Measurements from ENCODE around the gene TMEM106C.

GRCh38 chr12:47941871-47942613, 21.4 kb upstream of the TMEM106C start:
- TF ChIP-seq, protein P1, sequence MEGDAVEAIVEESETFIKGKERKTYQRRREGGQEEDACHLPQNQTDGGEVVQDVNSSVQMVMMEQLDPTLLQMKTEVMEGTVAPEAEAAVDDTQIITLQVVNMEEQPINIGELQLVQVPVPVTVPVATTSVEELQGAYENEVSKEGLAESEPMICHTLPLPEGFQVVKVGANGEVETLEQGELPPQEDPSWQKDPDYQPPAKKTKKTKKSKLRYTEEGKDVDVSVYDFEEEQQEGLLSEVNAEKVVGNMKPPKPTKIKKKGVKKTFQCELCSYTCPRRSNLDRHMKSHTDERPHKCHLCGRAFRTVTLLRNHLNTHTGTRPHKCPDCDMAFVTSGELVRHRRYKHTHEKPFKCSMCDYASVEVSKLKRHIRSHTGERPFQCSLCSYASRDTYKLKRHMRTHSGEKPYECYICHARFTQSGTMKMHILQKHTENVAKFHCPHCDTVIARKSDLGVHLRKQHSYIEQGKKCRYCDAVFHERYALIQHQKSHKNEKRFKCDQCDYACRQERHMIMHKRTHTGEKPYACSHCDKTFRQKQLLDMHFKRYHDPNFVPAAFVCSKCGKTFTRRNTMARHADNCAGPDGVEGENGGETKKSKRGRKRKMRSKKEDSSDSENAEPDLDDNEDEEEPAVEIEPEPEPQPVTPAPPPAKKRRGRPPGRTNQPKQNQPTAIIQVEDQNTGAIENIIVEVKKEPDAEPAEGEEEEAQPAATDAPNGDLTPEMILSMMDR (conservative IDR thresholded peaks at IDR 0.05; ENCODE audit: low read length): peak; percentile 39
- no peak for TF ChIP-seq EZH2phosphoT487 (IDR thresholded peaks at IDR 0.05; ENCODE audit: borderline replicate concordance)
